HEK293T (cell line): ENCODE data around the gene PKM.
"Not testable (repeated sequence)": the region's sequence is repeated elsewhere in the genome, so short reads cannot be mapped to it uniquely, and the experiment has no call there.

Experiments used
- CTCF ChIA-PET: fragments of 350-600 bp; formaldehyde crosslinking; extraction: SDS; loops from one replicate; lab custom pipeline; 2021; ENCODE audit warnings: antibody characterized with exemption, inconsistent platforms; lab: Yijun Ruan, JAX
- POLR2A ChIA-PET: fragments of 350-600 bp; formaldehyde crosslinking; extraction: SDS; loops from one replicate; lab custom pipeline; 2020; ENCODE audit warnings: antibody characterized with exemption, inconsistent platforms; lab: Yijun Ruan, JAX
- DNase-seq: peaks from one replicate; pipeline ENCODE4 v3.0.0; 2012; ENCODE audit warnings: mixed read lengths; ENCODE audit errors: extremely low spot score
- ARNT ChIP-seq: fragments of 450-650 bp; IDR thresholded peaks from 2 replicates; pipeline ENCODE4 v1.6.1; 2017; ENCODE audit warnings: mild to moderate bottlenecking
- BHLHE40 ChIP-seq: fragments of 450-650 bp; IDR thresholded peaks from 2 replicates; pipeline ENCODE4 v1.6.1; 2016; ENCODE audit warnings: mild to moderate bottlenecking, moderate library complexity, borderline replicate concordance
- CTBP1 ChIP-seq: fragments of 450-650 bp; IDR thresholded peaks from 2 replicates; pipeline ENCODE4 v1.6.1; 2016; ENCODE audit warnings: borderline replicate concordance
- ELF4 ChIP-seq: fragments of 450-650 bp; IDR thresholded peaks from 2 replicates; pipeline ENCODE4 v1.6.1; 2017; ENCODE audit warnings: antibody characterized with exemption
- FOXA1 ChIP-seq: fragments of 450-650 bp; IDR thresholded peaks from 2 replicates; pipeline ENCODE4 v1.6.1; 2016; ENCODE audit warnings: mild to moderate bottlenecking
- FOXK2 ChIP-seq: fragments of 450-650 bp; IDR thresholded peaks from 2 replicates; pipeline ENCODE4 v1.6.1; 2016; ENCODE audit warnings: mild to moderate bottlenecking
- FOXM1 ChIP-seq: fragments of 450-650 bp; IDR thresholded peaks from 2 replicates; pipeline ENCODE4 v1.6.1; 2017; ENCODE audit warnings: mild to moderate bottlenecking, borderline replicate concordance
- HDGF ChIP-seq: fragments of 450-650 bp; IDR thresholded peaks from 2 replicates; pipeline ENCODE4 v1.6.1; 2017; ENCODE audit warnings: antibody characterized with exemption, borderline replicate concordance
- L3MBTL2 ChIP-seq: fragments of 450-650 bp; conservative IDR thresholded peaks from 2 replicates; pipeline ENCODE4 v1.6.1; 2016; ENCODE audit warnings: mild to moderate bottlenecking
- LEF1 ChIP-seq: fragments of 450-650 bp; IDR thresholded peaks from 2 replicates; pipeline ENCODE4 v1.6.1; 2017; ENCODE audit warnings: mild to moderate bottlenecking, borderline replicate concordance
- NFRKB ChIP-seq: fragments of 450-650 bp; IDR thresholded peaks from 2 replicates; pipeline ENCODE4 v1.6.1; 2016; ENCODE audit warnings: mild to moderate bottlenecking, moderate library complexity
- PKNOX1 ChIP-seq: fragments of 450-650 bp; IDR thresholded peaks from 2 replicates; pipeline ENCODE4 v1.6.1; 2016
- SP1 ChIP-seq: fragments of 450-650 bp; IDR thresholded peaks from 2 replicates; pipeline ENCODE4 v1.6.1; 2017
- SUZ12 ChIP-seq: fragments of 450-650 bp; IDR thresholded peaks from 2 replicates; pipeline ENCODE4 v1.6.1; 2016; ENCODE audit warnings: mild to moderate bottlenecking
- TARDBP ChIP-seq: fragments of 450-650 bp; IDR thresholded peaks from 2 replicates; pipeline ENCODE4 v1.6.1; 2016
- ZNF384 ChIP-seq: fragments of 450-650 bp; IDR thresholded peaks from 2 replicates; pipeline ENCODE4 v1.6.1; 2016

Gene PKM

GRCh38 chr15:72231066-72231832, at the start of gene PKM:
PKM (minus strand) TSS chr15:72231190; CDS start chr15:72219097, 12,093 bp downstream.
- CTCF ChIA-PET, result no interaction called here
- TF ChIP-seq HDGF (no peak), ARNT (no peak), CTBP1 (peak; percentile 91), FOXM1 (peak; percentile 11; the same call in 1 of the 2 replicates), ELF4 (peak; percentile 79), PKNOX1 (peak; percentile 68; the same call in 1 of the 2 replicates), FOXK2 (no peak), L3MBTL2 (peak; percentile 15), TARDBP (no peak), NFRKB (no peak), BHLHE40 (no peak), ZNF384 (no peak), LEF1 (no peak; the same call in 1 of the 2 replicates), SP1 (no peak), FOXA1 (no peak), SUZ12 (no peak)
- POLR2A ChIA-PET, result interaction anchor here (0.6 to 7.3 kb wide), 30 partner anchors 9 to 474 kb away, joined by 3 to 77 read pairs (median 5); partner anchors contain the start of genes ARIH1, BBS4, GRAMD2A and HEXA
- DNase-seq, result peak; percentile 94

- POLR2A ChIA-PET, result no interaction called here
- no peak for DNase-seq
- TF ChIP-seq ZNF384 (no peak), SP1 (no peak)
- CTCF ChIA-PET, result interaction anchor here (0.6 kb wide), 2 partner anchors 82 to 128 kb away, joined by 3 to 10 read pairs; no protein-coding TSS in a partner anchor
Measured at GRCh38 chr15:72280751-72281150, 49.8 kb upstream of the PKM start.

GRCh38 chr15:72278737-72279136, 47.7 kb upstream of the PKM start:
- CTCF ChIA-PET, result no interaction called here
- POLR2A ChIA-PET, result no interaction called here
- TF ChIP-seq L3MBTL2 (no peak), PKNOX1 (no peak), ZNF384 (no peak), FOXM1 (no peak), HDGF (no peak), ELF4 (no peak), FOXA1 (no peak), LEF1 (no peak), NFRKB (no peak), TARDBP (no peak), SUZ12 (no peak), FOXK2 (no peak), ARNT (no peak), SP1 (no peak), BHLHE40 (no peak), CTBP1 (no peak)
- DNase-seq, result no peak

GRCh38 chr15:72276326-72276700, 45.3 kb upstream of the PKM start:
- ChIA-PET POLR2A (no interaction called here), CTCF (no interaction called here)

GRCh38 chr15:72275635-72276325, 44.8 kb upstream of the PKM start:
- DNase-seq, CTCF ChIA-PET, POLR2A ChIA-PET: not testable (repeated sequence)

More at GRCh38 chr15:72276326-72276700, 45.3 kb upstream of the PKM start:
- no peak for DNase-seq
- TF ChIP-seq ELF4 (no peak), FOXM1 (no peak), SP1 (no peak)

- TF ChIP-seq TARDBP (no peak), ELF4 (peak; percentile 24; the same call in 1 of the 2 replicates)
- POLR2A ChIA-PET, result interaction anchor here (0.8 to 2.6 kb wide), 5 partner anchors 10 to 46 kb away, joined by 3 to 22 read pairs (median 4); partner anchors contain the start of gene PKM
- DNase-seq, result no peak
- CTCF ChIA-PET, result interaction anchor here (0.5 to 1.8 kb wide), 6 partner anchors 9 to 585 kb away, joined by 3 to 7 read pairs (median 3); no protein-coding TSS in a partner anchor
Measured at GRCh38 chr15:72272997-72273352, 42.0 kb upstream of the PKM start.
